NCI-H748 (cell line): ENCODE results near the gene HELQ.
A peak's percentile ranks its signal among the peaks of the same experiment; 100 is the strongest.
"Not testable (repeated sequence)": the region's sequence is repeated elsewhere in the genome, so short reads cannot be mapped to it uniquely, and the experiment has no call there.

Source experiments
- DNase-seq: peaks from one replicate; lab custom pipeline; 2025; ENCODE audit not compliant: unreplicated experiment; lab: John Stamatoyannopoulos, UW

The HELQ gene

GRCh38 chr4:83455281-83456183 lies at the start of gene HELQ, which contains the start of gene MRPS18C:
HELQ (minus strand) TSS chr4:83455823; CDS start chr4:83455693, 130 bp downstream.
MRPS18C (plus strand) TSS chr4:83456058; CDS start chr4:83456078, 20 bp downstream.
- peak; percentile 97 for DNase-seq

- DNase-seq, result no peak
Measured at GRCh38 chr4:83504996-83505395, 49.4 kb upstream of the HELQ start.

- DNase-seq, result no peak
Measured at GRCh38 chr4:83504503-83504902, 48.9 kb upstream of the HELQ start.

- no peak for DNase-seq
Measured at GRCh38 chr4:83503974-83504373, 48.4 kb upstream of the HELQ start.

- DNase-seq, result not testable (repeated sequence)
Measured at GRCh38 chr4:83501671-83502070, 46.0 kb upstream of the HELQ start.

GRCh38 chr4:83498187-83498586 lies 42.6 kb upstream of the HELQ start:
- DNase-seq, result no peak

- not testable (repeated sequence) for DNase-seq
Measured at GRCh38 chr4:83496085-83496917, 40.7 kb upstream of the HELQ start.

GRCh38 chr4:83490876-83491450 lies 35.3 kb upstream of the HELQ start:
- DNase-seq, result peak; percentile 22

GRCh38 chr4:83489711-83490326 lies 34.2 kb upstream of the HELQ start:
- DNase-seq, result no peak

- no peak for DNase-seq
Measured at GRCh38 chr4:83486457-83487129, 31.0 kb upstream of the HELQ start.

- DNase-seq, result peak; percentile 94
Measured at GRCh38 chr4:83484500-83485461, 29.2 kb upstream of the HELQ start, which contains the start of gene ABRAXAS1. ABRAXAS1 (minus strand) TSS chr4:83485100; CDS start chr4:83485072, 28 bp downstream.

- no peak for DNase-seq
Measured at GRCh38 chr4:83473966-83474365, 18.3 kb upstream of the HELQ start.

GRCh38 chr4:83473423-83473822 lies 17.8 kb upstream of the HELQ start:
- no peak for DNase-seq

GRCh38 chr4:83456184-83456501 lies 520 bp upstream of the HELQ start:
- no peak for DNase-seq

GRCh38 chr4:83454686-83455085 lies 937 bp downstream of the HELQ start:
- DNase-seq, result no peak

- no peak for DNase-seq
Measured at GRCh38 chr4:83449009-83449408, 6.6 kb downstream of the HELQ start.

- DNase-seq, result no peak
Measured at GRCh38 chr4:83440899-83441298, 14.7 kb downstream of the HELQ start.

- DNase-seq, result no peak
Measured at GRCh38 chr4:83440148-83440814, 15.3 kb downstream of the HELQ start.

GRCh38 chr4:83438719-83439118 lies 16.9 kb downstream of the HELQ start:
- DNase-seq, result no peak
